ENCODE results near the gene PSMD3. TPM values are rescaled to one million over a fixed set of nuclear protein-coding genes. Genes with fewer than 3 reads are reported as not detected.

The PSMD3 gene
- total RNA-seq, 1 donor from 2014 or later, result 132 TPM

- no peaks in the 10 kb centered on the region for H3K4me1 Mint-ChIP-seq (ENCODE audit: unreplicated experiment)
- no peak for DNase-seq (ENCODE audit: low spot score)
- H3K36me3 Mint-ChIP-seq (ENCODE audit: low read depth, unreplicated experiment), result peaks cover 40% of the 10 kb centered on the region
- peaks cover 5% of the 10 kb centered on the region for H3K27me3 Mint-ChIP-seq (ENCODE audit: unreplicated experiment)
- no peaks in the 10 kb centered on the region for H3K9me3 Mint-ChIP-seq (ENCODE audit: unreplicated experiment)
- H3K4me3 Mint-ChIP-seq (ENCODE audit: unreplicated experiment), result no peak overlapping the region
- TF ChIP-seq, protein P1, sequence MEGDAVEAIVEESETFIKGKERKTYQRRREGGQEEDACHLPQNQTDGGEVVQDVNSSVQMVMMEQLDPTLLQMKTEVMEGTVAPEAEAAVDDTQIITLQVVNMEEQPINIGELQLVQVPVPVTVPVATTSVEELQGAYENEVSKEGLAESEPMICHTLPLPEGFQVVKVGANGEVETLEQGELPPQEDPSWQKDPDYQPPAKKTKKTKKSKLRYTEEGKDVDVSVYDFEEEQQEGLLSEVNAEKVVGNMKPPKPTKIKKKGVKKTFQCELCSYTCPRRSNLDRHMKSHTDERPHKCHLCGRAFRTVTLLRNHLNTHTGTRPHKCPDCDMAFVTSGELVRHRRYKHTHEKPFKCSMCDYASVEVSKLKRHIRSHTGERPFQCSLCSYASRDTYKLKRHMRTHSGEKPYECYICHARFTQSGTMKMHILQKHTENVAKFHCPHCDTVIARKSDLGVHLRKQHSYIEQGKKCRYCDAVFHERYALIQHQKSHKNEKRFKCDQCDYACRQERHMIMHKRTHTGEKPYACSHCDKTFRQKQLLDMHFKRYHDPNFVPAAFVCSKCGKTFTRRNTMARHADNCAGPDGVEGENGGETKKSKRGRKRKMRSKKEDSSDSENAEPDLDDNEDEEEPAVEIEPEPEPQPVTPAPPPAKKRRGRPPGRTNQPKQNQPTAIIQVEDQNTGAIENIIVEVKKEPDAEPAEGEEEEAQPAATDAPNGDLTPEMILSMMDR (IDR thresholded peaks at IDR 0.05; ENCODE audit: unreplicated experiment), result no peak
- no peak overlapping the region for H3K27ac Mint-ChIP-seq (ENCODE audit: unreplicated experiment)
Observed at GRCh38 chr17:40022497-40022896, 41.9 kb downstream of the PSMD3 start.

DNA sequence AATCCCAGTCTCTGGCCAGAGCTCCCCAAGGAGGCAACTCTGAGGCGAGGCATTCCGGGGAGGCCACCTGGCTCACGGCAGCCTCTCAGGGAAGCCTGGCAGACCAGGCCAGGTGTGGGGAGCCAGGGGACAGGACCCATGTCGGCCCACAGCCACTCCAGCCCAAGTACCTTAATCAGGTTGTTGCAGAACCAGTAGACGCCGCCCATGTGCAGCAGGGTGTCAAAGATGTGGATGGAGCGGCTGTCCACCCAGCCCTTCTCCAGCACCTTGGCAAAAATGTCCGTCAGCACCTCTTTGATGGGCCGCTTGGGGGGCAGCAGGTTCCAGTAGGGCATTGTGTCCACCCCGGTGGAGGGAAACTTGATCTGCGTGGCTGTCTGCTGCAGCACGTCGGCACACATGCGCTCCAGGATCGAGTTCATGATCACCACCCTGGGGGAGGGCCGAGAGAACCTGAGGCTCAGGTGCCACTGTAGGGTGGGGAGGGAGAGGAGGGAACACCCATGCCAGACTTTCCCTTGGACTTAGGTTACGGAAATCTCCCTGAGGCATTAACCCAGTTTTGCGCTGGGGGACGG is 42.4 kb downstream of the PSMD3 start:
- no peak for DNase-seq (ENCODE audit: low spot score)
- TF ChIP-seq, protein P1 (IDR thresholded peaks at IDR 0.05; ENCODE audit: unreplicated experiment), result no peak
- no peaks in the 10 kb centered on the region for H3K9me3 Mint-ChIP-seq (ENCODE audit: unreplicated experiment)
- H3K36me3 Mint-ChIP-seq (ENCODE audit: low read depth, unreplicated experiment), result peaks cover 36% of the 10 kb centered on the region
- H3K4me3 Mint-ChIP-seq (ENCODE audit: unreplicated experiment), result no peak overlapping the region
- no peaks in the 10 kb centered on the region for H3K4me1 Mint-ChIP-seq (ENCODE audit: unreplicated experiment)
- H3K27ac Mint-ChIP-seq (ENCODE audit: unreplicated experiment), result no peak overlapping the region
- H3K27me3 Mint-ChIP-seq (ENCODE audit: unreplicated experiment), result peaks cover 5% of the 10 kb centered on the region

DNA sequence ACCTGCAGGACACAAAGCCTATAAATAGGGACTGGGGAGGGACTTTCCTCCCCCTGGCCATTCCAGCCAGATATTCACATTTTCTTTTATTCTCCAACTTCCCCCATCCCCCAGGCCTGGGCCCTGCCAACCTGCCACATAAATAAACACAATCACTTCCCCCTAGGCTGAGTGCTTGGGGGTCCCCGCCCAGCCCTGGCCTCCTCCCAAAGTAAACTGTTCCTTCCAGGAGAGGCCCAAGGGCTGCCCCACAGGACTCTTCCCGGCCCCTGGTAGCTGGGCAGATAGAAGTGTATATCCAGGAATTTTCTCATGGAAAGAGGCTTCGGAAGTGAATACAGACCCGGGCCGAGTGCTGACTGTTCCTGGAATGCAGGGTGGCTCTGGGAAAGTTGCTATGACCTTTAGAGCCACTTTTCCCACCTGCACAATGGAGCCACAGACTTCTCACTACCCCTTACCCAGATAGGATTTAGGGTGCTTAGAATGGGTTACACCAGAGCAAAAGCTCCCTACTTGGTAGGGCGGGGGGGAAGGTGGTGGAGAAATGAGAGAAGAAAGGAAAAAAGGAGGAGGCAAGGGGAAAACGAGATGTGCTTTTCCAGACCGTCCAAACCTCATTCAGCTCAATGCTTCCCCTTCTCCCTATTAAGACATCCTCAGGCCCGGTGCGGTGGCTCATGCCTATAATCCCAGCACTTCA is 43.1 kb downstream of the PSMD3 start:
- peaks cover 40% of the 10 kb centered on the region for H3K36me3 Mint-ChIP-seq (ENCODE audit: low read depth, unreplicated experiment)
- TF ChIP-seq, protein P1 (IDR thresholded peaks at IDR 0.05; ENCODE audit: unreplicated experiment), result no peak
- H3K27me3 Mint-ChIP-seq (ENCODE audit: unreplicated experiment), result peaks cover 5% of the 10 kb centered on the region
- no peaks in the 10 kb centered on the region for H3K4me1 Mint-ChIP-seq (ENCODE audit: unreplicated experiment)
- no peak for DNase-seq (ENCODE audit: low spot score)
- H3K27ac Mint-ChIP-seq (ENCODE audit: unreplicated experiment), result no peak overlapping the region
- no peak overlapping the region for H3K4me3 Mint-ChIP-seq (ENCODE audit: unreplicated experiment)
- no peaks in the 10 kb centered on the region for H3K9me3 Mint-ChIP-seq (ENCODE audit: unreplicated experiment)

GRCh38 chr17:40024901-40025300 is 44.3 kb downstream of the PSMD3 start:
- Mint-ChIP-seq H3K9me3 (ENCODE audit: unreplicated experiment) (no peaks in the 10 kb centered on the region), H3K36me3 (ENCODE audit: low read depth, unreplicated experiment) (peaks cover 46% of the 10 kb centered on the region), H3K27me3 (ENCODE audit: unreplicated experiment) (peaks cover 3% of the 10 kb centered on the region), H3K27ac (ENCODE audit: unreplicated experiment) (no peak overlapping the region), H3K4me1 (ENCODE audit: unreplicated experiment) (no peaks in the 10 kb centered on the region), H3K4me3 (ENCODE audit: unreplicated experiment) (no peak overlapping the region)
- no peak for DNase-seq (ENCODE audit: low spot score)
- TF ChIP-seq, protein P1 (IDR thresholded peaks at IDR 0.05; ENCODE audit: unreplicated experiment), result no peak

DNA sequence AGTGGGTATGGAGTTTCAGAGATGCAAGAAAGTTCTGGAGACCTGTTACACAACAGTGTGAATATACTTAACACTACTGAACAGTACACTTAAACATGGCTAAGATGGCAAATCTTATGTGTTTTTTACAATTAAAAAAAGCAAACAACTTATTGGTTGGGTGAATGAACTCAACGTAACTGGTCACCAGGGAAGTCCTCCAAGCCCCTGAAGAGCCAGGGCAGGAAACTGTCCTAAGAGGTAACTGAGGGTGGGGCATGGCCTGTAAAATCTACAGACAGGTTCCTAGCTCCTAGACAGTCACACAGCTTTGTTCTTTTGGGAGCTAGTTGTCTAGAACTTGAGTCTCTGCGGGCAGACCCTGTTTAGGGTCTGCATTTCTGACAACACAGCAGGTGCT is 45.0 kb downstream of the PSMD3 start:
- peak overlapping the region; percentile 42 for H3K4me3 Mint-ChIP-seq (ENCODE audit: unreplicated experiment)
- H3K4me1 Mint-ChIP-seq (ENCODE audit: unreplicated experiment), result no peaks in the 10 kb centered on the region
- TF ChIP-seq, protein P1 (IDR thresholded peaks at IDR 0.05; ENCODE audit: unreplicated experiment), result no peak
- H3K9me3 Mint-ChIP-seq (ENCODE audit: unreplicated experiment), result no peaks in the 10 kb centered on the region
- no peak for DNase-seq (ENCODE audit: low spot score)
- H3K36me3 Mint-ChIP-seq (ENCODE audit: low read depth, unreplicated experiment), result peaks cover 47% of the 10 kb centered on the region
- H3K27me3 Mint-ChIP-seq (ENCODE audit: unreplicated experiment), result peaks cover 3% of the 10 kb centered on the region
- no peak overlapping the region for H3K27ac Mint-ChIP-seq (ENCODE audit: unreplicated experiment)

Data from endothelial cell (in vitro differentiated cells).